NB4 (cell line): ENCODE data around the gene LRRC1.

Source experiments
- DNase-seq: peaks from one replicate; pipeline ENCODE4 v3.0.0; 2010; ENCODE audit warnings: low read depth
- H3K4me3 ChIP-seq: one replicate; pipeline ENCODE4 v1.5.1; 2011; ENCODE audit warnings: mild to moderate bottlenecking, low read depth, low read length, moderate library complexity
- CTCF ChIP-seq: IDR thresholded peaks from one replicate; pipeline ENCODE4 v1.5.1; 2012; ENCODE audit warnings: low read depth, low read length
- MAX ChIP-seq: IDR thresholded peaks from 2 replicates; pipeline ENCODE4 v1.6.1; 2011; ENCODE audit warnings: low read depth, low read length
- MYC ChIP-seq: IDR thresholded peaks from 2 replicates; pipeline ENCODE4 v1.6.1; 2011; ENCODE audit warnings: low read depth, low read length
- POLR2A ChIP-seq: IDR thresholded peaks from 2 replicates; pipeline ENCODE4 v1.6.1; 2011; ENCODE audit warnings: mild to moderate bottlenecking; ENCODE audit not compliant: insufficient read length; ENCODE audit errors: extremely low read depth

Gene LRRC1

GRCh38 chr6:53754330-53754729, 40.5 kb upstream of the LRRC1 start:
- DNase-seq: no peak
- H3K4me3 ChIP-seq: no peak overlapping the region
- TF ChIP-seq MAX: no peak
- TF ChIP-seq MYC: no peak
- TF ChIP-seq POLR2A: no peak
- TF ChIP-seq CTCF: no peak

GRCh38 chr6:53756396-53756795, 38.4 kb upstream of the LRRC1 start:
- H3K4me3 ChIP-seq: no peak overlapping the region
- DNase-seq: no peak
- no peak for TF ChIP-seq POLR2A
- no peak for TF ChIP-seq CTCF
- no peak for TF ChIP-seq MAX
- no peak for TF ChIP-seq MYC

- DNase-seq: no peak
- TF ChIP-seq POLR2A (no peak), CTCF (no peak), MYC (no peak), MAX (no peak)
- H3K4me3 ChIP-seq: no peak overlapping the region
Observed at GRCh38 chr6:53758496-53758895, 36.3 kb upstream of the LRRC1 start.

GRCh38 chr6:53761036-53761435, 33.8 kb upstream of the LRRC1 start:
- TF ChIP-seq POLR2A (no peak), MAX (no peak), MYC (no peak), CTCF (no peak)
- no peak overlapping the region for H3K4me3 ChIP-seq
- DNase-seq: no peak

GRCh38 chr6:53765270-53765669, 29.5 kb upstream of the LRRC1 start:
- H3K4me3 ChIP-seq: no peak overlapping the region
- no peak for DNase-seq
- no peak for TF ChIP-seq POLR2A
- no peak for TF ChIP-seq CTCF
- TF ChIP-seq MAX: no peak

- DNase-seq: no peak
- H3K4me3 ChIP-seq: no peak overlapping the region
- no peak for TF ChIP-seq MYC
Observed at GRCh38 chr6:53766930-53767329, 27.9 kb upstream of the LRRC1 start.
